Testis (tissue), 3 donors: ENCODE data around the gene FOXN1. TPM values are rescaled to one million over a fixed set of nuclear protein-coding genes. Genes with fewer than 3 reads are reported as not detected.

Experiments
- DNase-seq: peaks from one replicate; pipeline ENCODE4 v3.0.0-alpha.2; 2019
- H3K27ac ChIP-seq, 2 donors: fragments of 200-600 bp; sonication (generic); one replicate each; pipeline ENCODE4 v1.5.1; 2019
- H3K27me3 ChIP-seq: fragments of 200-600 bp; sonication (generic); one replicate; pipeline ENCODE4 v1.5.1; 2019
- H3K36me3 ChIP-seq: fragments of 200-600 bp; sonication (generic); one replicate; pipeline ENCODE4 v1.5.1; 2017; ENCODE audit warnings: low read depth; ENCODE audit errors: missing control alignments
- H3K4me1 ChIP-seq: fragments of 200-600 bp; sonication (generic); one replicate; pipeline ENCODE4 v1.5.1; 2019
- H3K4me3 ChIP-seq, 2 donors: fragments of 200-600 bp; sonication (generic); one replicate each; pipeline ENCODE4 v1.5.1; 2017 to 2019
- H3K9me3 ChIP-seq: fragments of 200-600 bp; sonication (generic); one replicate; pipeline ENCODE4 v1.5.1; 2017
- CTCF ChIP-seq, 3 experiments: fragments of 450-650 bp in 2 of 3; fragments of 200-600 bp in 1 of 3; sonication (generic) in 1 of 3; IDR thresholded peaks; one replicate each; pipeline ENCODE4 v1.5.1; 2016 to 2019; ENCODE audit warnings: antibody characterized with exemption in 3 of 3, mild to moderate bottlenecking in 2 of 3, moderate library complexity in 1 of 3
- POLR2A ChIP-seq: fragments of 450-650 bp; IDR thresholded peaks from one replicate; pipeline ENCODE4 v1.6.1; 2017; ENCODE audit warnings: antibody characterized with exemption, mild to moderate bottlenecking, moderate library complexity
- WGBS, 2 donors: methylation state at CpG; one replicate each; pipeline ENCODE4 v1.1.5; 2018; 5-methylcytosine and 5-hydroxymethylcytosine counted together
- intact Hi-C: fragments of 100-400 bp; cut with DNase I; formaldehyde crosslinking; loops from one replicate; pipeline ENCODE4 v1.15.1; 2023; ENCODE audit warnings: low total_unique reads
- polyA plus RNA-seq: library from polyadenylated mRNA; stranded (reverse); fragments of 350-450 nt; fragmentation: Illumina TruSeq; extraction: RNeasy Lipid Tissue Mini Kit (QIAGEN cat#74804); gene quantifications from one replicate; pipeline ENCODE4 v1.2.3, GENCODE V29; 2014; ENCODE audit warnings: low read depth, low replicate concordance; ENCODE audit not compliant: insufficient read depth
- total RNA-seq, 2 donors: library from RNA; depleted of rRNA; stranded (reverse); fragments of >200 nt; gene quantifications; one replicate each; pipeline ENCODE4 v1.2.3, GENCODE V29; 2016

FOXN1 gene
- total and polyA plus RNA-seq, 3 donors from 2014 or later, result 0.24 to 0.69 (median 0.50) TPM

- intact Hi-C loops, result no loop called here
- Histone ChIP-seq H3K27me3 (no peaks in the 10 kb centered on the region), H3K9me3 (no peaks in the 10 kb centered on the region), H3K4me1 (no peaks in the 10 kb centered on the region), H3K4me3 (no peak overlapping the region), H3K36me3 (no peaks in the 10 kb centered on the region), H3K27ac (no peak overlapping the region)
- no peak for TF ChIP-seq POLR2A
- DNase-seq, result no peak
- 73 to 74% methylated on average over 10 of the region's 10 CpGs for WGBS, 2 donors
These were observed 25.2 kb upstream of the FOXN1 start for GRCh38 chr17:28480799-28481571.

- no peak overlapping the region for H3K27ac ChIP-seq
- intact Hi-C loops, result no loop called here
- H3K4me3 ChIP-seq, result no peak overlapping the region
- DNase-seq, result no peak
- no peaks in the 10 kb centered on the region for H3K9me3 ChIP-seq
- H3K36me3 ChIP-seq, result no peaks in the 10 kb centered on the region
- H3K27me3 ChIP-seq, result no peaks in the 10 kb centered on the region
- no peak for TF ChIP-seq CTCF (IDR thresholded peaks at IDR 0.05)
- TF ChIP-seq POLR2A, result no peak
- no peaks in the 10 kb centered on the region for H3K4me1 ChIP-seq
- WGBS, 2 donors, result 70 to 76% methylated on average over 9 to 10 of the region's 10 CpGs
These were observed 23.5 kb upstream of the FOXN1 start for GRCh38 chr17:28482551-28483199.

- H3K36me3 ChIP-seq, result no peaks in the 10 kb centered on the region
- intact Hi-C loops, result no loop called here
- DNase-seq, result no peak
- no peaks in the 10 kb centered on the region for H3K9me3 ChIP-seq
- no peaks in the 10 kb centered on the region for H3K4me1 ChIP-seq
- 74 to 77% methylated on average over 2 of the region's 2 CpGs for WGBS, 2 donors
- no peak overlapping the region for H3K27ac ChIP-seq
- H3K4me3 ChIP-seq, result no peak overlapping the region
- no peaks in the 10 kb centered on the region for H3K27me3 ChIP-seq
- no peak for TF ChIP-seq CTCF (IDR thresholded peaks at IDR 0.05)
- no peak for TF ChIP-seq POLR2A
These were observed 21.9 kb upstream of the FOXN1 start for GRCh38 chr17:28484296-28484695.

- Histone ChIP-seq H3K9me3 (no peaks in the 10 kb centered on the region), H3K27me3 (no peaks in the 10 kb centered on the region), H3K36me3 (no peaks in the 10 kb centered on the region), H3K27ac (no peak overlapping the region), H3K4me3 (no peak overlapping the region), H3K4me1 (no peaks in the 10 kb centered on the region)
- TF ChIP-seq POLR2A (no peak), CTCF (IDR thresholded peaks at IDR 0.05) (no peak)
- intact Hi-C loops, result no loop called here
- 78 to 87% methylated on average over 2 to 3 of the region's 3 CpGs for WGBS, 2 donors
- DNase-seq, result no peak
These were observed 21.1 kb upstream of the FOXN1 start for GRCh38 chr17:28485049-28485448.

- Histone ChIP-seq H3K9me3 (no peaks in the 10 kb centered on the region), H3K36me3 (no peaks in the 10 kb centered on the region), H3K4me3 (no peak overlapping the region), H3K27me3 (no peaks in the 10 kb centered on the region), H3K4me1 (no peaks in the 10 kb centered on the region), H3K27ac (no peak overlapping the region)
- no peak for DNase-seq
- 80 to 87% methylated on average over 2 to 5 of the region's 5 CpGs for WGBS, 2 donors
- no peak for TF ChIP-seq CTCF (IDR thresholded peaks at IDR 0.05)
- no peak for TF ChIP-seq POLR2A
- intact Hi-C loops, result no loop called here
These were observed 18.1 kb upstream of the FOXN1 start for GRCh38 chr17:28487881-28488532.
